Progenitor cell of endocrine pancreas (in vitro differentiated cells): ENCODE data around the gene KATNB1. TPM values are rescaled to one million over a fixed set of nuclear protein-coding genes. Genes with fewer than 3 reads are reported as not detected.

Experiments
- DNase-seq: peaks from one replicate; pipeline ENCODE4 v3.0.0; 2021; ENCODE audit warnings: low spot score; ENCODE audit not compliant: unreplicated experiment
- H3K27ac Mint-ChIP-seq: 2 replicates; pipeline ENCODE4 v1.8.0; 2021; ENCODE audit warnings: mild to moderate bottlenecking, moderate library complexity, mixed read lengths
- H3K27me3 Mint-ChIP-seq: 2 replicates; pipeline ENCODE4 v1.8.0; 2021; ENCODE audit warnings: mixed read lengths
- H3K36me3 Mint-ChIP-seq: 2 replicates; pipeline ENCODE4 v1.8.0; 2022; ENCODE audit warnings: mixed read lengths; ENCODE audit not compliant: insufficient read depth
- H3K4me1 Mint-ChIP-seq: 2 replicates; pipeline ENCODE4 v1.8.0; 2021; ENCODE audit warnings: low read depth, mixed read lengths
- H3K4me3 Mint-ChIP-seq: 2 replicates; pipeline ENCODE4 v1.8.0; 2021; ENCODE audit warnings: low read depth, mild to moderate bottlenecking, moderate library complexity, mixed read lengths
- H3K9me3 Mint-ChIP-seq: 2 replicates; pipeline ENCODE4 v1.8.0; 2021; ENCODE audit warnings: low read depth, mixed read lengths
- CTCF ChIP-seq: fragments of 200-600 bp; sonication (generic); IDR thresholded peaks from one replicate; pipeline ENCODE4 v1.5.0; 2021; ENCODE audit warnings: antibody characterized with exemption, mild to moderate bottlenecking; ENCODE audit not compliant: unreplicated experiment
- total RNA-seq: library from RNA; stranded (reverse); gene quantifications from 2 replicates; pipeline ENCODE4 v1.2.1, GENCODE V29; 2021

The KATNB1 gene
- total RNA-seq, 1 donor from 2014 or later = 32.0 TPM

GRCh38 chr16:57723170-57723569 is 12.4 kb upstream of the KATNB1 start:
- DNase-seq = no peak
- Mint-ChIP-seq H3K4me1 (peaks cover 3% of the 10 kb centered on the region), H3K36me3 (no peaks in the 10 kb centered on the region), H3K9me3 (no peaks in the 10 kb centered on the region), H3K27ac (no peak overlapping the region), H3K27me3 (no peaks in the 10 kb centered on the region), H3K4me3 (no peak overlapping the region)
- TF ChIP-seq CTCF = peak; percentile 40

GRCh38 chr16:57724531-57724930 is 11.0 kb upstream of the KATNB1 start:
- peaks cover 3% of the 10 kb centered on the region for H3K4me1 Mint-ChIP-seq
- no peak for TF ChIP-seq CTCF
- DNase-seq = no peak

GRCh38 chr16:57725151-57725550 is 10.4 kb upstream of the KATNB1 start:
- no peaks in the 10 kb centered on the region for H3K9me3 Mint-ChIP-seq
- no peaks in the 10 kb centered on the region for H3K27me3 Mint-ChIP-seq
- no peak overlapping the region for H3K27ac Mint-ChIP-seq
- no peaks in the 10 kb centered on the region for H3K36me3 Mint-ChIP-seq
- H3K4me1 Mint-ChIP-seq = peaks cover 3% of the 10 kb centered on the region
- DNase-seq = no peak
- H3K4me3 Mint-ChIP-seq = no peak overlapping the region
- no peak for TF ChIP-seq CTCF

More at GRCh38 chr16:57724531-57724930, 11.0 kb upstream of the KATNB1 start:
- H3K27me3 Mint-ChIP-seq = no peaks in the 10 kb centered on the region
- H3K27ac Mint-ChIP-seq = no peak overlapping the region
- no peaks in the 10 kb centered on the region for H3K9me3 Mint-ChIP-seq
- no peak overlapping the region for H3K4me3 Mint-ChIP-seq
- no peaks in the 10 kb centered on the region for H3K36me3 Mint-ChIP-seq

- no peak for DNase-seq
- H3K36me3 Mint-ChIP-seq = no peaks in the 10 kb centered on the region
- H3K4me3 Mint-ChIP-seq = no peak overlapping the region
- no peaks in the 10 kb centered on the region for H3K27me3 Mint-ChIP-seq
- peaks cover 2% of the 10 kb centered on the region for H3K4me1 Mint-ChIP-seq
- no peak overlapping the region for H3K27ac Mint-ChIP-seq
- H3K9me3 Mint-ChIP-seq = no peaks in the 10 kb centered on the region
- no peak for TF ChIP-seq CTCF
Observed at GRCh38 chr16:57725554-57725953, 10.0 kb upstream of the KATNB1 start.

- no peak overlapping the region for H3K27ac Mint-ChIP-seq
- H3K9me3 Mint-ChIP-seq = no peaks in the 10 kb centered on the region
- no peak for DNase-seq
- H3K4me1 Mint-ChIP-seq = peaks cover 2% of the 10 kb centered on the region
- no peaks in the 10 kb centered on the region for H3K27me3 Mint-ChIP-seq
- H3K36me3 Mint-ChIP-seq = no peaks in the 10 kb centered on the region
- H3K4me3 Mint-ChIP-seq = no peak overlapping the region
- no peak for TF ChIP-seq CTCF
Observed at GRCh38 chr16:57725976-57726375, 9.6 kb upstream of the KATNB1 start.
